Neural cell (in vitro differentiated cells): ENCODE measurements around the gene GPR150. TPM values are rescaled to one million over a fixed set of nuclear protein-coding genes. Genes with fewer than 3 reads are reported as not detected.
"Not testable (repeated sequence)": the region's sequence is repeated elsewhere in the genome, so short reads cannot be mapped to it uniquely, and the experiment has no call there.

ENCODE experiments used
- H2AFZ ChIP-seq: fragments of 200-600, 300-800 bp; sonication (generic), shearing (Covaris generic); 2 replicates; pipeline ENCODE4 v1.6.0; 2014; ENCODE audit warnings: low read depth, mild to moderate bottlenecking, antibody characterized with exemption, low read length, moderate library complexity
- H3F3A ChIP-seq: fragments of 200-600 bp; shearing (Covaris generic); 2 replicates; pipeline ENCODE4 v1.6.1; 2016; ENCODE audit warnings: mild to moderate bottlenecking, moderate library complexity, mixed read lengths, antibody characterized with exemption, low read length; ENCODE audit not compliant: insufficient read depth, poor library complexity, severe bottlenecking
- H3K27ac ChIP-seq: fragments of 200-600, 300-800 bp; sonication (generic), shearing (Covaris generic); 2 replicates; pipeline ENCODE4 v1.5.1; 2014; ENCODE audit warnings: mild to moderate bottlenecking, low read length, moderate library complexity
- H3K27me3 ChIP-seq: fragments of 300-800, 200-600 bp; sonication (generic), shearing (Covaris generic); 2 replicates; pipeline ENCODE4 v1.6.0; 2014; ENCODE audit warnings: mild to moderate bottlenecking, low read depth, low read length, moderate library complexity; ENCODE audit not compliant: insufficient read depth
- H3K36me3 ChIP-seq: fragments of 300-800, 200-600 bp; sonication (generic), shearing (Covaris generic); 2 replicates; pipeline ENCODE4 v1.5.1; 2014; ENCODE audit warnings: mild to moderate bottlenecking, antibody characterized with exemption, low read length, moderate library complexity; ENCODE audit not compliant: insufficient read depth
- H3K4me2 ChIP-seq: fragments of 300-800, 200-600 bp; sonication (generic), shearing (Covaris generic); 2 replicates; pipeline ENCODE4 v1.6.0; 2014; ENCODE audit warnings: mild to moderate bottlenecking, low read length
- H3K4me3 ChIP-seq: fragments of 300-800, 200-600 bp; sonication (generic), shearing (Covaris generic); 2 replicates; pipeline ENCODE4 v1.5.1; 2014; ENCODE audit warnings: mild to moderate bottlenecking, low read length, moderate library complexity
- H3K79me2 ChIP-seq: fragments of 200-600 bp; shearing (Covaris generic); replicated peaks from 2 replicates; pipeline ENCODE4 v1.6.0; 2014; ENCODE audit warnings: mild to moderate bottlenecking, low read length, moderate library complexity; ENCODE audit not compliant: insufficient read depth
- H3K9ac ChIP-seq: fragments of 300-800, 200-600 bp; sonication (generic), shearing (Covaris generic); 2 replicates; pipeline ENCODE4 v1.6.1; 2016; ENCODE audit warnings: mild to moderate bottlenecking, low read length, mixed read lengths
- H3K9me2 ChIP-seq: fragments of 200-600 bp; shearing (Covaris generic); 2 replicates; pipeline ENCODE4 v1.6.1; 2016; ENCODE audit warnings: mild to moderate bottlenecking, low read length, mixed read lengths; ENCODE audit not compliant: insufficient read depth
- H3K9me3 ChIP-seq: fragments of 200-600, 300-800 bp; sonication (generic), shearing (Covaris generic); 2 replicates; pipeline ENCODE4 v1.6.1; 2016; ENCODE audit warnings: mild to moderate bottlenecking, mixed run types, low read length, moderate library complexity, mixed read lengths
- H4K20me1 ChIP-seq: fragments of 200-600 bp; shearing (Covaris generic); 2 replicates; pipeline ENCODE4 v1.6.1; 2016; ENCODE audit warnings: mild to moderate bottlenecking, mixed run types; ENCODE audit not compliant: insufficient read depth
- EP300 ChIP-seq: fragments of 450-650 bp; conservative IDR thresholded peaks from 2 replicates; pipeline ENCODE4 v1.6.1; 2014; ENCODE audit warnings: antibody characterized with exemption, mild to moderate bottlenecking, moderate library complexity; ENCODE audit not compliant: poor library complexity, severe bottlenecking
- EZH2 ChIP-seq: fragments of 200-600, 300-800 bp; shearing (Covaris generic), sonication (generic); IDR thresholded peaks from 2 replicates; pipeline ENCODE4 v1.6.1; 2014; ENCODE audit warnings: antibody characterized with exemption, low read length, borderline replicate concordance, mild to moderate bottlenecking; ENCODE audit not compliant: insufficient read depth, poor library complexity, severe bottlenecking
- MXI1 ChIP-seq: fragments of 450-650 bp; conservative IDR thresholded peaks from 2 replicates; pipeline ENCODE4 v1.6.1; 2014; ENCODE audit warnings: antibody characterized with exemption, mild to moderate bottlenecking; ENCODE audit not compliant: poor library complexity, severe bottlenecking
- POLR2AphosphoS5 ChIP-seq: IDR thresholded peaks from 2 replicates; pipeline ENCODE4 v1.6.1; 2012
- RAD21 ChIP-seq: fragments of 450-650 bp; conservative IDR thresholded peaks from 2 replicates; pipeline ENCODE4 v1.6.1; 2014; ENCODE audit warnings: antibody characterized with exemption, mild to moderate bottlenecking, moderate library complexity
- SMC3 ChIP-seq: fragments of 450-650 bp; conservative IDR thresholded peaks from 2 replicates; pipeline ENCODE4 v1.6.1; 2014; ENCODE audit warnings: antibody characterized with exemption, mild to moderate bottlenecking, moderate library complexity; ENCODE audit not compliant: poor library complexity
- TAF1 ChIP-seq: IDR thresholded peaks from 2 replicates; pipeline ENCODE4 v1.6.1; 2012; ENCODE audit warnings: low read depth
- polyA plus RNA-seq: library from polyadenylated mRNA; depleted of rRNA; stranded (reverse); fragments of >200 nt; gene quantifications from 2 replicates; pipeline ENCODE4 v1.2.3, GENCODE V29; 2014
- TF ChIP-seq, protein P1 (sequence below): fragments of 450-650 bp; IDR thresholded peaks from 2 replicates; pipeline ENCODE4 v1.5.1; 2014; ENCODE audit warnings: antibody characterized with exemption, mild to moderate bottlenecking, moderate library complexity; ENCODE audit not compliant: poor library complexity, severe bottlenecking
- TF ChIP-seq, protein P2 (sequence below): IDR thresholded peaks from 2 replicates; pipeline ENCODE4 v1.6.1; 2012; ENCODE audit warnings: borderline replicate concordance

Gene GPR150
- polyA plus RNA-seq, 1 donor from 2014 or later = not detected

- not testable (repeated sequence) for H3K27ac ChIP-seq, H3K27me3 ChIP-seq, H3K9me3 ChIP-seq, H2AFZ ChIP-seq, H4K20me1 ChIP-seq, H3K79me2 ChIP-seq, H3K4me2 ChIP-seq, H3K4me3 ChIP-seq, H3K9me2 ChIP-seq, H3K9ac ChIP-seq, H3F3A ChIP-seq, H3K36me3 ChIP-seq
These were observed 13.1 kb downstream of the GPR150 start for GRCh38 chr5:95632942-95633341.

GRCh38 chr5:95633671-95634070 lies 13.8 kb downstream of the GPR150 start:
- Histone ChIP-seq H3K27me3 (no peaks in the 10 kb centered on the region), H2AFZ (no peak overlapping the region), H3F3A (no peaks in the 10 kb centered on the region), H4K20me1 (no peaks in the 10 kb centered on the region), H3K4me2 (no peak overlapping the region), H3K27ac (no peak overlapping the region), H3K36me3 (no peaks in the 10 kb centered on the region), H3K9me3 (no peaks in the 10 kb centered on the region), H3K9me2 (no peaks in the 10 kb centered on the region), H3K79me2 (no peaks in the 10 kb centered on the region), H3K4me3 (no peak overlapping the region), H3K9ac (no peak overlapping the region)
- no peak for TF ChIP-seq POLR2AphosphoS5
- TF ChIP-seq EP300 = no peak
- TF ChIP-seq SMC3 = no peak
- no peak for TF ChIP-seq TAF1
- no peak for TF ChIP-seq MXI1
- TF ChIP-seq, protein P1, sequence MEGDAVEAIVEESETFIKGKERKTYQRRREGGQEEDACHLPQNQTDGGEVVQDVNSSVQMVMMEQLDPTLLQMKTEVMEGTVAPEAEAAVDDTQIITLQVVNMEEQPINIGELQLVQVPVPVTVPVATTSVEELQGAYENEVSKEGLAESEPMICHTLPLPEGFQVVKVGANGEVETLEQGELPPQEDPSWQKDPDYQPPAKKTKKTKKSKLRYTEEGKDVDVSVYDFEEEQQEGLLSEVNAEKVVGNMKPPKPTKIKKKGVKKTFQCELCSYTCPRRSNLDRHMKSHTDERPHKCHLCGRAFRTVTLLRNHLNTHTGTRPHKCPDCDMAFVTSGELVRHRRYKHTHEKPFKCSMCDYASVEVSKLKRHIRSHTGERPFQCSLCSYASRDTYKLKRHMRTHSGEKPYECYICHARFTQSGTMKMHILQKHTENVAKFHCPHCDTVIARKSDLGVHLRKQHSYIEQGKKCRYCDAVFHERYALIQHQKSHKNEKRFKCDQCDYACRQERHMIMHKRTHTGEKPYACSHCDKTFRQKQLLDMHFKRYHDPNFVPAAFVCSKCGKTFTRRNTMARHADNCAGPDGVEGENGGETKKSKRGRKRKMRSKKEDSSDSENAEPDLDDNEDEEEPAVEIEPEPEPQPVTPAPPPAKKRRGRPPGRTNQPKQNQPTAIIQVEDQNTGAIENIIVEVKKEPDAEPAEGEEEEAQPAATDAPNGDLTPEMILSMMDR = no peak
- no peak for TF ChIP-seq RAD21
- TF ChIP-seq EZH2 = no peak
- TF ChIP-seq, protein P2, sequence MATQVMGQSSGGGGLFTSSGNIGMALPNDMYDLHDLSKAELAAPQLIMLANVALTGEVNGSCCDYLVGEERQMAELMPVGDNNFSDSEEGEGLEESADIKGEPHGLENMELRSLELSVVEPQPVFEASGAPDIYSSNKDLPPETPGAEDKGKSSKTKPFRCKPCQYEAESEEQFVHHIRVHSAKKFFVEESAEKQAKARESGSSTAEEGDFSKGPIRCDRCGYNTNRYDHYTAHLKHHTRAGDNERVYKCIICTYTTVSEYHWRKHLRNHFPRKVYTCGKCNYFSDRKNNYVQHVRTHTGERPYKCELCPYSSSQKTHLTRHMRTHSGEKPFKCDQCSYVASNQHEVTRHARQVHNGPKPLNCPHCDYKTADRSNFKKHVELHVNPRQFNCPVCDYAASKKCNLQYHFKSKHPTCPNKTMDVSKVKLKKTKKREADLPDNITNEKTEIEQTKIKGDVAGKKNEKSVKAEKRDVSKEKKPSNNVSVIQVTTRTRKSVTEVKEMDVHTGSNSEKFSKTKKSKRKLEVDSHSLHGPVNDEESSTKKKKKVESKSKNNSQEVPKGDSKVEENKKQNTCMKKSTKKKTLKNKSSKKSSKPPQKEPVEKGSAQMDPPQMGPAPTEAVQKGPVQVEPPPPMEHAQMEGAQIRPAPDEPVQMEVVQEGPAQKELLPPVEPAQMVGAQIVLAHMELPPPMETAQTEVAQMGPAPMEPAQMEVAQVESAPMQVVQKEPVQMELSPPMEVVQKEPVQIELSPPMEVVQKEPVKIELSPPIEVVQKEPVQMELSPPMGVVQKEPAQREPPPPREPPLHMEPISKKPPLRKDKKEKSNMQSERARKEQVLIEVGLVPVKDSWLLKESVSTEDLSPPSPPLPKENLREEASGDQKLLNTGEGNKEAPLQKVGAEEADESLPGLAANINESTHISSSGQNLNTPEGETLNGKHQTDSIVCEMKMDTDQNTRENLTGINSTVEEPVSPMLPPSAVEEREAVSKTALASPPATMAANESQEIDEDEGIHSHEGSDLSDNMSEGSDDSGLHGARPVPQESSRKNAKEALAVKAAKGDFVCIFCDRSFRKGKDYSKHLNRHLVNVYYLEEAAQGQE = no peak

DNA sequence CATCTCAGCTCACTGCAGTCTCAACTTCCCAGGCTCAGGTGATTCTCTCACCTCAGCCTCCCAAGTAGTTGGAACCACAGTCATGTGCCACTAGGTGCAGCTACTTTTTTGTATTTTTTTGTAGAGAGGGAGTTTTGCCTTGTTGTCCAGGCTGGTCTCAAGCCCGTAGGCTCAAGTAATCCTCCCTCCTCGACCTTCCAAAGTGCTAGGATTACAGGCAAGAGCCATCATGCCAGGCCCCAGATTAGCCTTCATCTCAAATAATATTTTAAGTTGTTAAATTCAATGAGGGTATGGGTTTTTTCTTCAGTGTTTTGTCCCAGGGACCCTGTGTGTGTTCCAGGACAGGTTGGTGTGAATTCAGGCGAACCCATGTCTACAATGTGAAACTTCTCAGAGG lies 14.2 kb downstream of the GPR150 start:
- H2AFZ ChIP-seq = no peak overlapping the region

More for the DNA sequence above, 14.2 kb downstream of the GPR150 start:
- no peak overlapping the region for H3K4me2 ChIP-seq
- no peak overlapping the region for H3K27ac ChIP-seq
- H3K9ac ChIP-seq = no peak overlapping the region
- no peaks in the 10 kb centered on the region for H3K36me3 ChIP-seq
- H3K9me2 ChIP-seq = no peaks in the 10 kb centered on the region
- no peaks in the 10 kb centered on the region for H3K79me2 ChIP-seq
- H3K27me3 ChIP-seq = no peaks in the 10 kb centered on the region
- H4K20me1 ChIP-seq = no peaks in the 10 kb centered on the region
- no peaks in the 10 kb centered on the region for H3F3A ChIP-seq
- no peaks in the 10 kb centered on the region for H3K9me3 ChIP-seq
- H3K4me3 ChIP-seq = no peak overlapping the region
- TF ChIP-seq POLR2AphosphoS5 (no peak), SMC3 (no peak)
